Neural progenitor cell (in vitro differentiated cells): ENCODE measurements around the gene VIL1.

ENCODE experiments used
- EZH2 ChIP-seq: fragments of 200-600 bp; sonication (generic); IDR thresholded peaks from 2 replicates; pipeline ENCODE4 v1.6.1; 2017; ENCODE audit warnings: antibody characterized with exemption, mild to moderate bottlenecking, moderate library complexity
- EZH2phosphoT487 ChIP-seq: fragments of 200-600 bp; sonication (generic); IDR thresholded peaks from 2 replicates; pipeline ENCODE4 v1.6.1; 2017; ENCODE audit warnings: antibody characterized with exemption
- TF ChIP-seq, protein P1 (sequence below): fragments of 200-600 bp; sonication (generic); IDR thresholded peaks from 2 replicates; pipeline ENCODE4 v1.5.1; 2017; ENCODE audit warnings: antibody characterized with exemption, mild to moderate bottlenecking

DNA sequence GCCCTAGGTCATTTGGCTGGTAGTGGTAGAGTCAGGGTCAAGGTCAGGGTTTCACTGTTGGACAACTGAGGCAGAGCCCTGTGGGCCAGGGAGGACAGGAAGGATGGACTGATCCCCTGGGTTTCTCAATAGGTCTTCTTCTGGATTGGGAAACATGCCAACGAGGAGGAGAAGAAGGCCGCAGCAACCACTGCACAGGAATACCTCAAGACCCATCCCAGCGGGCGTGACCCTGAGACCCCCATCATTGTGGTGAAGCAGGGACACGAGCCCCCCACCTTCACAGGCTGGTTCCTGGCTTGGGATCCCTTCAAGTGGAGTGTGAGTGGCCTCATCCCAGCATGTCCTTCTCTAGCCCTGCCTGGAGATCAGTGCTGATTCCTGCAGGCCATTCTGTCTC is 18.1 kb downstream of the VIL1 start:
- TF ChIP-seq, protein P1, sequence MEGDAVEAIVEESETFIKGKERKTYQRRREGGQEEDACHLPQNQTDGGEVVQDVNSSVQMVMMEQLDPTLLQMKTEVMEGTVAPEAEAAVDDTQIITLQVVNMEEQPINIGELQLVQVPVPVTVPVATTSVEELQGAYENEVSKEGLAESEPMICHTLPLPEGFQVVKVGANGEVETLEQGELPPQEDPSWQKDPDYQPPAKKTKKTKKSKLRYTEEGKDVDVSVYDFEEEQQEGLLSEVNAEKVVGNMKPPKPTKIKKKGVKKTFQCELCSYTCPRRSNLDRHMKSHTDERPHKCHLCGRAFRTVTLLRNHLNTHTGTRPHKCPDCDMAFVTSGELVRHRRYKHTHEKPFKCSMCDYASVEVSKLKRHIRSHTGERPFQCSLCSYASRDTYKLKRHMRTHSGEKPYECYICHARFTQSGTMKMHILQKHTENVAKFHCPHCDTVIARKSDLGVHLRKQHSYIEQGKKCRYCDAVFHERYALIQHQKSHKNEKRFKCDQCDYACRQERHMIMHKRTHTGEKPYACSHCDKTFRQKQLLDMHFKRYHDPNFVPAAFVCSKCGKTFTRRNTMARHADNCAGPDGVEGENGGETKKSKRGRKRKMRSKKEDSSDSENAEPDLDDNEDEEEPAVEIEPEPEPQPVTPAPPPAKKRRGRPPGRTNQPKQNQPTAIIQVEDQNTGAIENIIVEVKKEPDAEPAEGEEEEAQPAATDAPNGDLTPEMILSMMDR, result no peak
- TF ChIP-seq EZH2phosphoT487 (no peak), EZH2 (no peak)
